OCI-M1 (cell line): ENCODE measurements around the gene HDAC4.

Source experiments
- DNase-seq: peaks from one replicate; lab custom pipeline; 2025; lab: John Stamatoyannopoulos, UW

The HDAC4 gene

DNA sequence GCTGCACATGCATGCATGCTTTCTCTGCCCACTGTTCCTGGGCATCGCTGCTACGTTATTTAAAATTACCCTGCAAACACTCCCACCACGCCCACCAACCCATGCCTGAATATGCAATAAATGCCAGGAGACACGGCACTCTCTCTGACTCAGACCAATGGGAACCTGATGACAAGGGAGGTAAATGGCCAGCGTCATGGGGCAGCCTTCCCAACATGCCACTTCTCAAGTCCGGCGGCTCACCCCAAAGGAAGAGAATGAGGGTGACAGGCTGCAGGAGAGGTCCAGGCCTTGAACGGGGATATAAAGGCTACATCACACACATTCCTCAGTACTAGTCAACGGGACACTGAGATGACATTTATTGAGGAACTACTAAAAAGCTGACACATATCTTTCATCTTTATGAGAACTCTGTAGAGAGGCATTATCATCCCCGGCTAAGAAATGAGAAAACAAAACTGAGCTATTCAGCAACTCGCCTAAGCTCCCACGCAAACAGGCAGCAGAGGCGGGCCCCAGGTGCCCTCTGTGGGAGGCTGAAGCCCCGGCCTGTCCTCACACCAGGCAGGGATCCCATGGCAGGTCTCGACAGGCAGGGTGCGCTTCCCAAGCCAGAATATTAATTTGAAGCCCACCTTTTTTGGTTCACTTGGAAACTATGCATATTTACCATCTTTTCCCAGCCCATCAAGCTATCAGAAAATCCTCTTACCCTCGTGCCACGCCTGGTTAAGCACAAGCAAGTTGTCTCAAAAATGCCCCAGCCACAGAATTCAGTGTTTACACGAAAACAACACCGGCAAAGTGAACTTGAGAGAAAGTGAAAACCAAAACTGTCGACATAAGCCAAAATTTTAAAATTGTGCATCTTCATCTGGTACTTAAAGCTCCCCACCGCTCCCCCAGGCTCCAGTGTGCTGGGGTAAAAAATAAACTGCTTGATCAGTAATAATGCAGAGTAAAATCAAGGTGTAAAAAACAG is 166.3 kb downstream of the HDAC4 start:
- DNase-seq, result no peak

DNA sequence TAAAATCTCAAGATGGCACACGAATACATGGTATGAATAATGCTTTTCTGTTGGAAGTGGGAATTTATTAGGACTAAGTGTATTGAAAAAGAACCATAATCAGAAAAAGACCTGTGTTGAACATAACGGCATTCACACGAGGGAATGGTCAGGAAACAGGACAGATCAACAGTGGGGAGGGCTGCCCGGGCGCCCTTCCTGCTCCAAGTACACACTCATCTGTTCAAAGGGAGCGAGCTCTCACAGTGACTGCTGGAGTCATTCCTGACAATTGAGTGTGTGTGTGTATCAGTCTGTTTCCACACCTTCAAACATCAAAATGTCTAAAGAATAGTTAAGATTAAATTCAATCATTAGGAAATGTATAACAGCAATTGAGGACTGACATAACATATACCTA is 167.2 kb downstream of the HDAC4 start:
- DNase-seq, result no peak

DNA sequence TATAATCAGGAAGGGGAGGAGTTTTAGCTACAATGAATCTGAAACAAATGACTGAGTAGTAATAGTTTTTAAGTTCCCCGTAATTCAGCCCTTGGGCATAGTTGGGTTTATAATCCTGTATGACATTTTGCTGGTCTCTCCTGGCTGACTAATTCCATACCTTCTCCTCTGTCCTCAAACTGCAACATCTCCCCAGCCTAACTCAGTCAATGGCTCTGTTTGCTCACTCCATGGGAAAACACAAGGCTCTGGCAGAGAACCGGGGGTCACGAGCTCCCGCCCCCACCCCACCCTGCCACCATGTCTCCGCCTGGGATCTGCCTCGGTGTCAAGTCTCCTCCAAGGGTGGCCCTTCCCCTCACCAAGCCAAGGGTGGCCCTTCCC is 168.6 kb downstream of the HDAC4 start:
- no peak for DNase-seq

DNA sequence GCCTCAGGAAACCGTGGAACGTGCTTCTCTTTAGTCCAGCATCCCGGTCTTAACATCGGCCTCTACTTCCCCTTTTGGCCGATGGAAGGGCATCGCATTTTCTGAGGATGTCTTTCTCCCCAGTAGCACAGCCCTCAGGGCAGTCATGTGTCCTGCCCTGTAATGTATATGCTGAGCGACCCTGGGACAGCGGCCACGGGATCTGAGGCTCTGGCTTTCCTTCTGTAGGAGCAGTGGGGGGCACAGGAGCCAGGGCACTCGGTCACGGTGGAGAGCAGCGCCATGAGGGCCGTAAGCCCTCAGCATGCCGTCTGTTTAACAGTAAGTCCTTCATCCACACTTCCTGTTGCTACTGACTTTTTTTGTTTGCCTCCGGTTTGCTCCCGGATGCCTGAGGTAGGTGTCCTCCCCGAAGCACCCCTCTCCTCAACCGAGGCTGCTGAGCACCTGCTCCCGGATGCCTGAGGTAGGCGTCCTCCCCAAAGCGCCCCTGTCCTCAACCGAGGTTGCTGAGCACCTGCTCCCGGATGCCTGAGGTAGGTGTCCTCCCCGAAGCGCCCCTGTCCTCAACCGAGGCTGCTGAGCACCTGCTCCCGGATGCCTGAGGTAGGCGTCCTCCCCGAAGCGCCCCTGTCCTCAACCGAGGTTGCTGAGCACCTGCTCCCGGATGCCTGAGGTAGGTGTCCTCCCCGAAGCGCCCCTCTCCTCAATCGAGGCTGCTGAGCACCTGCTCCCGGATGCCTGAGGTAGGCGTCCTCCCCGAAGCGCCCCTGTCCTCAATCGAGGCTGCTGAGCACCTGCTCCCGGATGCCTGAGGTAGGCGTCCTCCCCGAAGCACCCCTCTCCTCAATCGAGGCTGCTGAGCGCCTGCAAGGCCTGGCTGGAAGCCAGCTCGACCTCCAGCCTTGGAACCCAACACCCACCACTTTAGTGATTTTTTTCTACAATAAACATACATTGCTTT is 169.3 kb downstream of the HDAC4 start:
- no peak for DNase-seq

DNA sequence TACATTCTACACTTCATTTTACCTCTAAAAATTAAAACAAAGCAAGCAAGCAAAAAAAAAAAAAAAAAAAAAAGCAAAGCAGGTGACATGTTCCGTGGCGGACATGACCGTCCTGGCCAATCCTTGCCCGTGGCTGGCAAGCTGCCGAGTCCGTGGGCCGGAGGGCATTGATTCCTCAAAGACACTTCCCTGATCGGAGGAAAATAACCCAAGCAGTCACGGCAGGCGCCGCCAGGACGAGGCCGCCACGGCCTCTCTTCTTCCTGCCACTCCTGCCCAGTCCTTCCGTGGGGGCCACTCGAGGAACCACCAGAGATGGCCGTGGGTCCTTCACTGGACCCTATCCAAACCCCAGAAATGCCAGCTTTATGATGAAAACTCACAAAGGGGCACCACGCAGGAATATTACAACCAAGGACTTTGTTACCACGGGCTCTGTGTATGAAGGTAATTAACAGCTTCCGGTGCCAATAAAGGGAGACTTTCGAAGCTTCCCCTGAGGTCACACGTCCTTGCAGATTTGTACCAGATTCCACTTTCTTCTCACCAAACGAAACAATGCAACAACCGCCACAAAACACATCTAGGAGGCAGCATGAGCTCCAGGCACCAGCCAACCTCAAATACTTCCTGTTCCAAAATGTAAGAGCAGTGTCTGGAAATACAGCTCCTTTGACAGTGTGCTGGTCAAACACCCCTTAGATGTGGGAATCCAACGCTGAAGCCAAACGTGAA is 170.3 kb downstream of the HDAC4 start:
- DNase-seq, result no peak

DNA sequence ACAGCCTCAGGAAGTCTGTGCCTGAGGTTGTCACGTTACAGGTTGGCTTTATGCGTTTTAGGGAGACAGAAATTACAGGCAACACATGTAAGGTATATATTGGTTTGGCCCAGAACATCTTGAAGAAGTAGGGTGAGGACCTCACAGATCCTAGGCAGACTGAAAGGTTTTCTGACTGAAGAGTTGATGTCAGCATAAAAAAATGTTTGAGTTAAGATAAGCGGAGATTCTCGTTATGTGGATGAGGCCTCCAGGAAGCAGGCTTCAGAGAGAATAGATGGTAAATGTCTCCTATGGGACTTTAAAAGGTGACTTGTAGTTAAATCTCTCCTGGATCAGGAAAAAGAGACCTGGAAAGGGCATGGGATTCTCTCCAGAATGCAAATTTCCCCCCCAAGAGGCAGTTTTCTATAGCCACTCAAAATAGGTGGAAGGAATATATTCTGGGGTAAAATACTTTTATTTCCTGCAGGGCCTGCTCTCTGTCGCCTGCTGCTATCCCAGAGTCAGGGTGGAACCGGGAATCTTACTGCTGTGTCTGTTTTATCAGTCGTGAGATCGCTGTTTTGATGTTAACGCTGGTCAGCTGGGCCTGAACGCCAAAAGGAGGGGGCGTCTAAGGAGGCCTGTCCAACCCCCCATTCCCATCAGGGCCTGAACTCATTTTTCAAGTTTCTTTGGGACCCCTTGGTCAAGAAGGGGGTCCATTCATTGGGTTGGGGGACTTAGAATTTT is 171.1 kb downstream of the HDAC4 start:
- no peak for DNase-seq

DNA sequence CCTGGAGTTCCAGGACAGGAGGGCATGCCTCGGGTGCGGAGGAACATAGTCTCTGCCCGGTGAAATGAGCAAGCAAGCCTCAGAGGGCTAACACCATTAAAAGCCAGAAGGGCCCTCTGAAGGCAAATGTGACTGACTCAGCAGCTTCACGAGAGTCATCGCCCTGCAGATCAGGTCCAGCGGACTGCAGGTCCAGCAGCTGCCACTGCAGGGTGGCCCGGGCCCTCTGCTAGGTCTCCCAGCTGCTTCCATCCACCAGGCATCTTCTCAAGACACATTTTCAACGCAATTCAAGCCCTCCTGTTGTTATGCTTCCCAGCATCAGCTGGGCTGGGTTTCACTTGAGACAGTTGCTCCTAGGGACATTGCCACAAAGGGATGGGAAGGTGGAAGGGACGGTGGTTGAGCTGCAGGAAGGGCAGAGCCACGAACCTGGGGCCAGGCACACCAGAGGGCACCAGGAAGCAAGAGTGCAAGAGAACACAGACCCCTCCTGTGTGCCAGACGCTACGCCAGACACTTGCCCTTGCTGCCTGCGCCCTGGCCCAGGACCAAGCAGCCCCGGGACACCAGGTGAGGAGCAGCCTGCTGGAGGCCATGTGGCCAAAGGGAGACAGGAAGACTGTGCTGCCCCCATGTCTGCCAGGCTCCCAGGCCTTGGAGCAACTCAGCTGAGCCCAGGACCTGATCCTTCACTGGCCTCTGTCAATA is 173.0 kb downstream of the HDAC4 start:
- no peak for DNase-seq

DNA sequence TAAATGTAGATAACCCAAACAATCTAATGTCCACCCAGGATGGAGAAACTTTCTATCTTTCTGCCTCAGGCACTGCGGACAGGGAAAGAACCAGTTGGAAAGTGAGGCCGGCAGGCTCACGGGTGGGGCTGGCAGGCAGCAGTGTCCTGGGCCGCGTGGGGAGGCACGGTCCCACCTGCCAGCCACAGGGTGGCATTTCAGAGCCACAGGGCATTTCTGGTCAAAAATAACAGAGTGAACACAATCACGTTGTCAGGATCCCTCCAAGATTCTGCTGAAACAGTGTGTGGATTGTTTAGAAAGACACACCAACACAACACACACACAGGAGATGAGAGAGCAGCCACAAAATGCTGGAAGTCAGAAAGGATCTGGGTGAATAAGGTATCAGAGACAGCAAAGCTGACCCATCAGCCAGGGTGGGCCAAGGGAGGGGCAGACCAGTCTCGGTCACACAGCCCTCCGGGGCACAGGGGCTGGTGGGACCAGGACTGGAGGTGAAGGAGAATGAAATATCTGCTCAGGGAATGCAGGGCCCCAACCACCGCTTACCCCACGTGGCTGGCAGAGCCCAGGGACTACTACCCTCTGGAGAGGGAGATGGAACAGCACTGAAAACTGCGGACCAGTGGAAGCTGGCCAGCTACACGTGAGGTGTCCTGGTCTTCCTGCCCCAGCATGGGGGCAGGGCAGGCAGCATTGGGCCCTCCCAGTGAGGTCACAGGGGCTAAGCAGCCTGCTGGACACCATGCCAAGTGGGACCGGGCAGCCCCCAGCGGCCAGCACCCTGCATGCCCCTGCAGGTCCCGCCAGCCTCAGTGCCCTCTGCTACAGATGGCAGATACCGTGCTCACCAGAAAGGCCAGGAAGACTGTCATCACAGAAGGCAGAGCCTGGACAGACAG is 173.9 kb downstream of the HDAC4 start:
- no peak for DNase-seq

DNA sequence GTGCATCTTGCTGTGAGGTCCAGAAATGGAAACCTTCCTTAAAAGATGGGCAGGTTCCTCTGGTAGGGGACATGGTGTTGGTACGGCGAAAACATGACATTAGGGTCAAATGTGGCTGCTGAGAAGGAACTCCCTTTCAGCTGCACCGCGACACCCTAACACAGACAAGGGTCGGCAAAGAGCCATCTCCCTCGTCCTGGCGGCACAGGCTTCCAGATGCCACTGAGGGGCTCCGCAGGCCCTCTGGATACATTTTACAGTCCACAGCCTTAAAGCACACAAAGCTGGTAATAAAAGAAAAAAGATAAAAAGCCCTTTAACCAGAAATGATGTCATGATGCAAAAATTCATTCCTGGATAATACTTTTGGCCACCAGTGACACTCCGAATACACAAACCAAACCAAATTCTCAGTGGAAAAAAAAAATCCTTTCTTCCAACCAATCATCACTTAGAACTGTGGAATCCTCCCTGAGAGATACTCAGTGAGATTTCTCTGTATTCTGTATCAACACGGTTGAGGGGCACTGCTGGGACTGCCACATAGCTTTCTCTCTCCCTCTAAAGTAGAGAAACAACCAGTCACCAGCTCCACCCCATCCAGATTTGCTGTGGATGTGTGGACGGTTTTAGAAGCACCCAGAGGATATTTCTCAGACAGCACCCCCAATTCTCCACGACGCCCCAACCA is 174.8 kb downstream of the HDAC4 start:
- DNase-seq, result no peak

DNA sequence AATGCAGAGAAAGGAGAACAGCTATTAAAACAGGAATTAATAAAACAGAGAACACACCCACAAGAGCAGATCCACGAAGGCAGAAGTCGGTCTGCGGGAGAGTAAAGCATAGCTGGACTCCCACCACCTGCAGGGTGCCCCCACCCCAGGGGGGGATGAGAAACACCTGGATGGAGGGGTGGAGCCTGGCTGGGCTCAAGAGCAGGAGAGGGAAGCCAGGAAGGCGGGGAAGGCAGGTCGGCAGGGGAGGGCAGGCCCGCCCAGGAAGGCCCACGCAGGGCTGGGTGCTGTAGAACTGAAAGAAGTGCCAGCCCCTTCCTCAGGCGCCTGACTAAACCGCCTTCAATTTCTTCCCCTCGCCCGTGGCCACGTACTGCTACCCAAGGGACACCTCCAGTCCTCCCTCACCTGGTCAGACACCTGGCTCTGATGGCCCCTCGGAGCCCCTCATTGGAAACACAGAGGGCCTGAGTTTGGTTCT is 175.4 kb downstream of the HDAC4 start:
- no peak for DNase-seq

DNA sequence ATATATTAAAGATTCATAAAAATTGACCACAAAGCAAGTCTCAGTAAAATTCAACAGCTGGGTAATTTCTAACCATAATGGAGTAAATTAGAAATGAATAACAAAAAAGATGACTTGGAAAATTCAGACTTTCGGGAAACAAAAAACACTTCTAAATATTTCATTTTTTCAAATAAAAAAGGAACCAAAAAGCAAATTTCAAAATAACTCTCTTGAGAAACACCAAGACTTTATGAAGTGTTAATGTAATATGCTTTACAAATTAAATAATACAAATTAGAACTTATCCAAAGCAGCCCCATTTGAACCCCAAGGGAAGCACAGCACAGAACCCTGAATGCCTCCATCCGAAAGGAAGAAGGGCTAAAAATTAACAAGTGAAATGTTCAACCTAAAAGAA is 175.9 kb downstream of the HDAC4 start:
- no peak for DNase-seq

DNA sequence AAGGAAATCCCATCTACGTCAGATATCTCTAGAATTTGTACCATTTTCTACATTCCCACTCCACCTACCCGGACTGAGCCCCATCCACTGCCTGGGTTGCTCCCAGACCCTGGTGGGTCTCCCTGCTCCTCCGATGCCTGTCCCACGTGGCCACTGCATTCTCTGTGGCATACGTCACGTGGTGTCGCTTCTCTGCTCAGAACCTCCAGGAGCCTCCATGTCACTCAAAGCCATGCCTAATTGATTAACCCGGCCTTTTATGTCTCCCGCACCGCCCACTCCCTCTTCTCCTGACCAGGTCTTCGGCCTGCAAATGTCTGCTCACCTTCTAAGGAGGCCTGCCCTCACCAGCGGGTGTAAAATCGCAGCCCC is 176.6 kb downstream of the HDAC4 start:
- DNase-seq, result no peak

DNA sequence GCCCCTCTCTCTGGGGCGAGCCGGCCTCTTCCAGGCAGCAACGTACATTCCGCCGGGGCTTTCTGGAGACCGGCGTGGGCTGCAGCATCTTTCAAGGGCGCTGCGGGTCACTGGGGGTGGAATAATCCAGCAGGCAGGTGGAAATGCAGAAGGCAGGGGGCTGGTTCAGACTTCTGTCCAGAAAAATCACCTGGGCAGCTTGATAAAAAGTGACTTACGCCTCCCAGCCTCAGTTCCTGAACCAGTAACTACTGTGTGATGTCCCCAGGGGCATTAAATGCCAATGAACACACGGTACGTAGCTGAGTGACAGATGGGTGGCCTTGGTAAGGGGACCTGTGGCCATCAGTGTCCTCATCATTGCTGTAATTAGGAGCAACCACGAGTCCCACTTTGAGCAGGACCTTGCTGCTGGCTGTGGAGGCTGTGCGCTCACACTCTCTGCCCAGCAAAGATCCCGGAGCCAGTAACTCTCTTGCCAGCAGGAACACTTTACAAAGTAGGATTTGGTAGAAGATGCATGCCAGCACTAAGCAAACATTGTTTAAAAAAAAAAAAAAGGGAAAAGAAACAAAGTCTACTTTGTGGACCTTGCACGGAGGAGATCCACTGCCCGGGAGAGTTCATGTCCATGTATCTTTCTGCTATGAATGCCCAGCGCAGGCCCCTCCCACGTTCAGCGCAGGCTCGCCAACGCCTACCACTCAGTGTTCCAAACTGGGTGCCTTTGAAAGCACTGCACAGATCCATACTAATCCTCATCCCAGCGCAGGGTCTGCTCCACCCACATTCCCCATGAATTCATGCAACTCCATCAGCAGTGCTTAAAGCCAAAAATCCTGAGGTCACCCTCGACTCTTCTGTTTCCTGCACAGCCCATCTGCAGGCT is 177.3 kb downstream of the HDAC4 start:
- no peak for DNase-seq

DNA sequence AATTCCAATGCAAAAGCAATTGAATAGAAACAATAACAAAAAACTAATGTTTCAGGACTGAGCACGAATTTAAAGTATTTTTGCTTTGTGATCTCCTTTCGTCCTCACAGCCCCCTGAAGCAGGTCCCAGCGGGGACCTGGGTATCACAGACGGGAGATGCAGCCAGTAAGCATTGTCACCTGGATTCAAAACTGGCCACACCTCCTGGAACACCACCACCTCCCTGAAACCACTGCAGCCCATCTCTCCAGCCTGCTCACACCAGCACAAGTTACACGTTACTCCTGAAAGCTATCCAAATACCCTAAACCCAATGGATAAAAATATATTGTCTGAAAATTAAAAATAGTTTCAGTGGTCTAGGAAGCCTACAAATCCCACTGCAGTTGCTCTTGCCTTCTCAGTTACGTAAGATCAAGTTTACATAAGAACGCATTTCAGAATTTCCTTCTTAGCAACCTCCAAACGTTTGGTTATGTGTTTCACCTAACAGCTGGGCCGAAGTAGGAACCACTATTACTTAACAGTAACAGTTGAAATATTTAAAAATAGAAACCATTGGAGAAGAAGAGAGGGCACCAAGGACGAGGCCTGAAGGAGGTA is 178.0 kb downstream of the HDAC4 start:
- DNase-seq, result no peak

DNA sequence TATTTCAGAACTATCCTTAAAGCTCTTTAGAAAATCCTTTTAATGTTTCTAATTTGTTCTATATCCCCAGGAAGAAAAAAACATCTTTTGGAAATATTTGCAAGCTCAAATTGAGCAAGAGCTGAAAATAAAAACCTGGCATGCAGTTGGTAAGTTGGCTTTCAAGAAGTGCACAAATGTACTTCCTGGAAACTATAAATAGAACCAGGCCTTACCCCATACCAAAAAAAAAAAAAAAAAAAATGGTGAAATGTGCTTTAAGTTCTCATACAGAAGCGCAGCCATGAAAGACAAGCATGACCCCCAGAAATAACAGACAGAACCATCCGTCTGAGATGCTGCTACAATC is 178.5 kb downstream of the HDAC4 start:
- DNase-seq, result peak; percentile 3

DNA sequence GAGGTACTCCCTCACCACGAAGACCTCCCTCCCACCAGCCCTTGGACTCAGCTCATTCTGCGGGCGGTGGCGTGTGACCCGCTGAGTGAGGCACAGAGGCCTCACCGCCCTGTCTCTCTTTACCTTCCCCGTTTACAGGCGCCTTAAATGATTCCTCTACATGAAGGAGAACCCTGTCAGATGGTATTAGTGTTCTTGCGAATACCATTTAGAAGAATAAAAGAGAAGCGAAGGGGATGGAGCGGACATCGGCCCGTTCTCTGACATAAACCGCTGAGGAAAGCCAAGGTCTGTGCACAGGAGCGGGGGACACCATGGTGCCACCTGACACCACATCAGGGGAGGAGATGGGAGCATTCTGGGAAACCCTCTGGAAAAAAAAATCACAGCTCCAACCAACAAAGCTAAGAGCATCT is 179.8 kb downstream of the HDAC4 start:
- no peak for DNase-seq

DNA sequence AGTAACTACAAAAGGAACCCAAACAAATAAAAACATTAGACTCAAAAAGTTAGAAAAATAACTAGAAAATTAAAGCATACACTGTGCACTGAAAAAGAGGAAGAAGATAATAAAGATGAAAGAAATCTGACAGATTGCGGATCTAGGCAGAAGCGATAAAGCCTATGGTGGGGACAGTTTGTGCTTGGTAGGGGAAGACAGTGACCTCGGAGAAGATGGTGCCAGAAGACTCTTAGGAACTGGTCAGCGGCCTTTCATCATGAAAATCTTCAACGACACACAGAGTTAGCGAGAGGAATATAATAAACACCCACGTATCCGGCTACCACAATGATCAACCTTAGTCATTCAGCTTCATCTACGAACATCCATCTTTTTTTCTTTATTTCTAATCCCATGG is 180.5 kb downstream of the HDAC4 start:
- DNase-seq, result no peak
